GM19035 (cell line): ENCODE measurements around the gene RGS7.
"Not testable (repeated sequence)": the region's sequence is repeated elsewhere in the genome, so short reads cannot be mapped to it uniquely, and the experiment has no call there.

Experiments used
- ATAC-seq: cut with Tn5 transposase; IDR thresholded peaks from one replicate; pipeline ENCODE4 v1.9.1; 2021; ENCODE audit not compliant: unreplicated experiment

Gene RGS7

GRCh38 chr1:241274693-241275092 is 82.3 kb downstream of the RGS7 start:
- ATAC-seq = no peak

GRCh38 chr1:241272828-241273227 is 84.2 kb downstream of the RGS7 start:
- no peak for ATAC-seq

- no peak for ATAC-seq
Observed at GRCh38 chr1:241271427-241271826, 85.6 kb downstream of the RGS7 start.

GRCh38 chr1:241270016-241270415 is 87.0 kb downstream of the RGS7 start:
- no peak for ATAC-seq

- no peak for ATAC-seq
Observed at GRCh38 chr1:241269116-241269515, 87.9 kb downstream of the RGS7 start.

GRCh38 chr1:241266121-241266520 is 90.9 kb downstream of the RGS7 start:
- no peak for ATAC-seq

GRCh38 chr1:241265428-241265827 is 91.6 kb downstream of the RGS7 start:
- no peak for ATAC-seq

- ATAC-seq = no peak
Observed at GRCh38 chr1:241263346-241263745, 93.7 kb downstream of the RGS7 start.

GRCh38 chr1:241253471-241253870 is 103.5 kb downstream of the RGS7 start:
- ATAC-seq = no peak

GRCh38 chr1:241250465-241250864 is 106.5 kb downstream of the RGS7 start:
- ATAC-seq = no peak

- ATAC-seq = no peak
Observed at GRCh38 chr1:241240069-241240468, 116.9 kb downstream of the RGS7 start.

- ATAC-seq = no peak
Observed at GRCh38 chr1:241237873-241238272, 119.1 kb downstream of the RGS7 start.

GRCh38 chr1:241235256-241235897 is 121.6 kb downstream of the RGS7 start:
- ATAC-seq = no peak

- ATAC-seq = no peak
Observed at GRCh38 chr1:241229711-241230110, 127.3 kb downstream of the RGS7 start.

GRCh38 chr1:241229216-241229615 is 127.8 kb downstream of the RGS7 start:
- ATAC-seq = no peak

GRCh38 chr1:241228339-241228738 is 128.7 kb downstream of the RGS7 start:
- ATAC-seq = no peak

GRCh38 chr1:241225741-241226140 is 131.3 kb downstream of the RGS7 start:
- no peak for ATAC-seq

GRCh38 chr1:241224189-241224588 is 132.8 kb downstream of the RGS7 start:
- not testable (repeated sequence) for ATAC-seq

- ATAC-seq = not testable (repeated sequence)
Observed at GRCh38 chr1:241222813-241223212, 134.2 kb downstream of the RGS7 start.

GRCh38 chr1:241221319-241221718 is 135.7 kb downstream of the RGS7 start:
- no peak for ATAC-seq

- not testable (repeated sequence) for ATAC-seq
Observed at GRCh38 chr1:241220913-241221312, 136.1 kb downstream of the RGS7 start.

GRCh38 chr1:241219449-241219848 is 137.6 kb downstream of the RGS7 start:
- ATAC-seq = no peak

- ATAC-seq = no peak
Observed at GRCh38 chr1:241217516-241217915, 139.5 kb downstream of the RGS7 start.
